GM12878 (cell line): Measurements from ENCODE around the gene TFB1M. TPM values are rescaled to one million over a fixed set of nuclear protein-coding genes. Genes with fewer than 3 reads are reported as not detected.
A peak's percentile ranks its signal among the peaks of the same experiment; 100 is the strongest.

Experiments used
- ATAC-seq: fragments of 200-7000 bp; cut with Tn5 transposase; 3 replicates; pipeline ENCODE4 v1.9.1; 2020; ENCODE audit warnings: mild to moderate bottlenecking, moderate library complexity
- BruUV-seq: library from RNA; stranded (reverse); fragments of 400-500 nt; replicated peaks from 2 replicates; lab custom pipeline; 2021; lab: Mats Ljungman, UMichigan
- CTCF ChIA-PET: fragments of 300-600 bp; sonication (Branson Sonifier 250); formaldehyde crosslinking; extraction: SDS; loops from one replicate; lab custom pipeline; 2021; ENCODE audit warnings: inconsistent platforms; lab: Yijun Ruan, JAX
- POLR2A ChIA-PET: fragments of 350-600 bp; formaldehyde crosslinking; extraction: SDS; loops from one replicate; lab custom pipeline; 2021; ENCODE audit warnings: inconsistent platforms; lab: Charles Lee
- RAD21 ChIA-PET: fragments of 300-600 bp; sonication (Branson Sonifier 250); formaldehyde crosslinking; loops from one replicate; lab custom pipeline; 2023; ENCODE audit warnings: antibody characterized with exemption; ENCODE audit not compliant: unreplicated experiment; lab: Charles Lee
- SMC1A ChIA-PET: fragments of 300-600 bp; sonication (Branson Sonifier 250); formaldehyde crosslinking; loops from one replicate; lab custom pipeline; 2023; ENCODE audit not compliant: unreplicated experiment, uncharacterized antibody; lab: Charles Lee
- DNase-seq: peaks from one replicate; pipeline ENCODE4 v3.0.0-alpha.2; 2011; ENCODE audit warnings: low read depth, low spot score
- FAIRE-seq: peaks from 3 replicates; lab custom pipeline; 2011; peaks lifted over from hg19 to GRCh38; lab: Jason Lieb, UNC
- H2AFZ ChIP-seq: 2 replicates; pipeline ENCODE4 v1.6.0; 2011; ENCODE audit warnings: low read depth, low read length, control low read depth; ENCODE audit not compliant: control insufficient read depth
- H3K27ac ChIP-seq: 2 replicates; pipeline ENCODE4 v1.5.1; 2011; ENCODE audit warnings: control low read depth; ENCODE audit not compliant: control insufficient read depth, insufficient read depth
- H3K27me3 ChIP-seq, 2 experiments: replicated peaks in 1 of 2; 2 replicates each; pipeline versions ENCODE4 v1.6.0 to v1.6.1; 2011; ENCODE audit warnings: low read length in 1 of 2; ENCODE audit not compliant: control insufficient read depth in 2 of 2, insufficient read depth in 2 of 2
- H3K36me3 ChIP-seq, 2 experiments: 2 replicates each; pipeline ENCODE4 v1.5.1; 2011; ENCODE audit warnings: low read length in 1 of 2; ENCODE audit not compliant: control insufficient read depth in 2 of 2, insufficient read depth in 2 of 2
- H3K4me1 ChIP-seq: 2 replicates; pipeline ENCODE4 v1.6.1; 2011; ENCODE audit warnings: mild to moderate bottlenecking, low read length, moderate library complexity, mixed read lengths; ENCODE audit not compliant: control insufficient read depth, insufficient read depth
- H3K4me2 ChIP-seq: 2 replicates; pipeline ENCODE4 v1.6.0; 2011; ENCODE audit warnings: control low read depth; ENCODE audit not compliant: control insufficient read depth, insufficient read depth
- H3K4me3 ChIP-seq: fragments of 200-600 bp; sonication (generic); 2 replicates; pipeline ENCODE4 v1.5.1; 2016
- H3K79me2 ChIP-seq: 2 replicates; pipeline ENCODE4 v1.6.0; 2011; ENCODE audit warnings: low read length; ENCODE audit not compliant: control insufficient read depth, insufficient read depth
- H3K9ac ChIP-seq: 2 replicates; pipeline ENCODE4 v1.8.0; 2011; ENCODE audit warnings: low read length, control low read depth, mixed read lengths; ENCODE audit not compliant: control insufficient read depth, insufficient read depth
- H3K9me3 ChIP-seq: replicated peaks from 3 replicates; pipeline ENCODE4 v1.5.1; 2011; ENCODE audit warnings: mild to moderate bottlenecking, low read length; ENCODE audit not compliant: control insufficient read depth, insufficient read depth
- H4K20me1 ChIP-seq: 2 replicates; pipeline ENCODE4 v1.6.0; 2011; ENCODE audit not compliant: control insufficient read depth, insufficient read depth
- ATF7 ChIP-seq: fragments of 450-650 bp; IDR thresholded peaks from 2 replicates; pipeline ENCODE4 v1.6.1; 2016; ENCODE audit warnings: low read depth, mild to moderate bottlenecking
- BHLHE40 ChIP-seq, 2 experiments: fragments of 450-650 bp in 1 of 2; IDR thresholded peaks; 2 replicates each; pipeline ENCODE4 v1.6.1; 2011 to 2017; ENCODE audit warnings: low read depth in 2 of 2, borderline replicate concordance in 1 of 2, improper control_type of control experiment in 1 of 2, low read length in 1 of 2, mild to moderate bottlenecking in 1 of 2
- CTCF ChIP-seq, 3 experiments: IDR thresholded peaks in 2 of 3; conservative IDR thresholded peaks in 1 of 3; 2 replicates each; pipeline ENCODE4 v1.5.1; 2011; ENCODE audit warnings: low read depth in 3 of 3, low read length in 3 of 3, mild to moderate bottlenecking in 3 of 3, control low read depth in 2 of 3, moderate library complexity in 2 of 3, inconsistent platforms in 1 of 3, mixed read lengths in 1 of 3; ENCODE audit not compliant: control insufficient read depth in 2 of 3, insufficient read depth in 1 of 3; ENCODE audit errors: extremely low read depth in 1 of 3
- FOXM1 ChIP-seq: IDR thresholded peaks from 2 replicates; pipeline ENCODE4 v1.6.1; 2012; ENCODE audit warnings: low read depth, mild to moderate bottlenecking, inconsistent platforms, low read length, moderate library complexity
- NR2F1 ChIP-seq: fragments of 450-650 bp; conservative IDR thresholded peaks from 2 replicates; pipeline ENCODE4 v1.6.1; 2017; ENCODE audit warnings: mild to moderate bottlenecking
- RAD21 ChIP-seq: IDR thresholded peaks from 2 replicates; pipeline ENCODE4 v1.6.1; 2011; ENCODE audit warnings: mild to moderate bottlenecking, low read depth, low read length, moderate library complexity; ENCODE audit not compliant: insufficient read depth
- RAD51 ChIP-seq: fragments of 450-650 bp; IDR thresholded peaks from 2 replicates; pipeline ENCODE4 v1.6.1; 2016; ENCODE audit warnings: moderate library complexity, mild to moderate bottlenecking, inconsistent platforms
- RB1 ChIP-seq: fragments of 450-650 bp; formaldehyde crosslinking; IDR thresholded peaks from 2 replicates; pipeline ENCODE4 v1.6.1; 2017; ENCODE audit warnings: mild to moderate bottlenecking, borderline replicate concordance
- RELA ChIP-seq: fragments of 450-650 bp; IDR thresholded peaks from 2 replicates; pipeline ENCODE4 v1.8.0; 2014; ENCODE audit warnings: borderline replicate concordance; ENCODE audit not compliant: partially characterized antibody
- YY1 ChIP-seq: IDR thresholded peaks from 2 replicates; pipeline ENCODE4 v1.6.1; 2011; ENCODE audit warnings: low read depth, mild to moderate bottlenecking, low read length
- ZNF24 ChIP-seq: fragments of 450-650 bp; IDR thresholded peaks from 2 replicates; pipeline ENCODE4 v1.6.1; 2017; ENCODE audit warnings: antibody characterized with exemption, mild to moderate bottlenecking
- WGBS: methylation state at CpG from one replicate; pipeline ENCODE4 v1.1.6; 2016; ENCODE audit warnings: low lambda C conversion rate; ENCODE audit not compliant: insufficient replicate concordance, insufficient coverage; ENCODE audit errors: missing lambda C conversion rate; 5-methylcytosine and 5-hydroxymethylcytosine counted together
- in situ Hi-C: fragments of 300-500 bp; cut with MboI; formaldehyde crosslinking; loops from 9 replicates; pipeline ENCODE4 v1.14.3; 2018; ENCODE audit warnings: mixed read lengths
- intact Hi-C: fragments of 100-400 bp; cut with micrococcal nuclease; formaldehyde crosslinking; loops from one replicate; pipeline ENCODE4 v1.14.2; 2022; ENCODE audit not compliant: unreplicated experiment
- polyA plus RNA-seq, 11 experiments: library from polyadenylated mRNA; depleted of rRNA in 4 of 11; unstranded in 6 of 11; stranded (reverse) in 5 of 11; fragments of >200 nt; fragmentation: Nextera tagmentation in 4 of 11; fragmentation: Illumina TruSeq in 1 of 11; extraction: Ambion mirVana in 4 of 11; extraction: Trizol in 1 of 11; gene quantifications; 1 replicate in 1 of 11; 2 replicates in 10 of 11; pipeline versions ENCODE4 v1.2.1 to v1.2.3, GENCODE V29; 2011 to 2016; ENCODE audit warnings: inconsistent platforms in 2 of 11, missing spikeins in 2 of 11, low read depth in 1 of 11
- total RNA-seq, 4 experiments: library from RNA; depleted of rRNA in 3 of 4; stranded (reverse); fragments of >200 nt in 3 of 4; fragmentation: Illumina TruSeq in 1 of 4; extraction: Trizol in 1 of 4; gene quantifications; 2 replicates each; pipeline versions ENCODE4 v1.2.1 to v1.2.3, GENCODE V29; 2013 to 2021
- TF ChIP-seq, protein P1 (sequence below): fragments of 450-650 bp; IDR thresholded peaks from 2 replicates; pipeline ENCODE4 v1.6.1; 2017; ENCODE audit warnings: mild to moderate bottlenecking, low read depth, inconsistent platforms; ENCODE audit not compliant: poor library complexity, severe bottlenecking
- TF ChIP-seq, protein P2 (sequence below): IDR thresholded peaks from 2 replicates; pipeline ENCODE4 v1.6.1; 2011; ENCODE audit warnings: low read depth, mild to moderate bottlenecking, low read length, moderate library complexity, borderline replicate concordance; ENCODE audit errors: extremely low read depth
- TF ChIP-seq, protein P3 (sequence below): IDR thresholded peaks from 2 replicates; pipeline ENCODE4 v1.6.1; 2011; ENCODE audit warnings: borderline replicate concordance, low read depth, mild to moderate bottlenecking, moderate library complexity, mixed read lengths, low read length; ENCODE audit not compliant: insufficient read depth; ENCODE audit errors: extremely low read length

TFB1M gene
- total and polyA plus RNA-seq, 10 of the 15 experiments (the other 5 are each of a cell fraction or from before 2014, with no cell fraction given): 29.9 to 117 (median 41.3) TPM

GRCh38 chr6:155248008-155249001 lies 66.0 kb downstream of the TFB1M start:
- Histone ChIP-seq H3K27ac (no peak overlapping the region), H4K20me1 (no peaks in the 10 kb centered on the region), H3K36me3 (peaks cover 11 to 12% of the 10 kb centered on the region in 2 experiments), H2AFZ (no peak overlapping the region), H3K4me2 (no peak overlapping the region), H3K79me2 (no peaks in the 10 kb centered on the region), H3K27me3 (no peaks in the 10 kb centered on the region), H3K4me1 (peaks cover 4% of the 10 kb centered on the region; the same call in 1 of the 2 replicates), H3K9ac (no peak overlapping the region), H3K9me3 (no peaks in the 10 kb centered on the region), H3K4me3 (no peak overlapping the region)
- RAD21 ChIA-PET: interaction anchor here (0.7 to 10.1 kb wide), 21 partner anchors 11 to 574 kb away, joined by 3 to 178 read pairs (median 5); no protein-coding TSS in a partner anchor
- intact Hi-C loops: loop anchor here (1.0 to 10.0 kb wide), 4 partner anchors 71 to 571 kb away; no protein-coding TSS in a partner anchor
- DNase-seq (peak; percentile 36), ATAC-seq (peak; percentile 88), FAIRE-seq (peak; percentile 66)
- 57% methylated on average over 30 of the region's 30 CpGs for WGBS
- SMC1A ChIA-PET: interaction anchor here (0.6 to 11.0 kb wide), 34 partner anchors 8 to 575 kb away, joined by 3 to 224 read pairs (median 5); partner anchors contain the start of genes CLDN20 and TFB1M
- in situ Hi-C loops: no loop called here
- CTCF ChIA-PET: interaction anchor here (0.7 to 8.5 kb wide), 32 partner anchors 9 to 574 kb away, joined by 3 to 228 read pairs (median 4); partner anchors contain the start of gene CLDN20
- BruUV-seq: no TSS peak
- POLR2A ChIA-PET: interaction anchor here (0.5 to 1.4 kb wide), 3 partner anchors 63 to 192 kb away, joined by 3 to 8 read pairs (median 6); no protein-coding TSS in a partner anchor
- TF ChIP-seq, protein P1, sequence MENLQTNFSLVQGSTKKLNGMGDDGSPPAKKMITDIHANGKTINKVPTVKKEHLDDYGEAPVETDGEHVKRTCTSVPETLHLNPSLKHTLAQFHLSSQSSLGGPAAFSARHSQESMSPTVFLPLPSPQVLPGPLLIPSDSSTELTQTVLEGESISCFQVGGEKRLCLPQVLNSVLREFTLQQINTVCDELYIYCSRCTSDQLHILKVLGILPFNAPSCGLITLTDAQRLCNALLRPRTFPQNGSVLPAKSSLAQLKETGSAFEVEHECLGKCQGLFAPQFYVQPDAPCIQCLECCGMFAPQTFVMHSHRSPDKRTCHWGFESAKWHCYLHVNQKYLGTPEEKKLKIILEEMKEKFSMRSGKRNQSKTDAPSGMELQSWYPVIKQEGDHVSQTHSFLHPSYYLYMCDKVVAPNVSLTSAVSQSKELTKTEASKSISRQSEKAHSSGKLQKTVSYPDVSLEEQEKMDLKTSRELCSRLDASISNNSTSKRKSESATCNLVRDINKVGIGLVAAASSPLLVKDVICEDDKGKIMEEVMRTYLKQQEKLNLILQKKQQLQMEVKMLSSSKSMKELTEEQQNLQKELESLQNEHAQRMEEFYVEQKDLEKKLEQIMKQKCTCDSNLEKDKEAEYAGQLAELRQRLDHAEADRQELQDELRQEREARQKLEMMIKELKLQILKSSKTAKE: peak; percentile 21
- TF ChIP-seq ZNF24: no peak
- TF ChIP-seq, protein P2, sequence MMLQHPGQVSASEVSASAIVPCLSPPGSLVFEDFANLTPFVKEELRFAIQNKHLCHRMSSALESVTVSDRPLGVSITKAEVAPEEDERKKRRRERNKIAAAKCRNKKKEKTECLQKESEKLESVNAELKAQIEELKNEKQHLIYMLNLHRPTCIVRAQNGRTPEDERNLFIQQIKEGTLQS: 0 out of 2 replicates have a peak, but pooled peaks have one; percentile 3
- 0 out of 2 replicates have a peak, but pooled peaks have one; percentile 35 for TF ChIP-seq FOXM1
- TF ChIP-seq NR2F1: no peak
- TF ChIP-seq CTCF (IDR thresholded peaks at IDR 0.05 in 2 of 3, conservative IDR thresholded peaks at IDR 0.05 in 1 of 3; ENCODE audit: control insufficient read depth in 2 of 3, extremely low read depth in 1 of 3, insufficient read depth in 1 of 3, low read depth in 3 of 3, low read length in 3 of 3): peak; percentile 67 to 70 (median 69); a peak in 5 of 6 replicates
- no peak for TF ChIP-seq RB1
- peak in 1 of 2 experiments; percentile 46; a peak in 1 of 4 replicates for TF ChIP-seq BHLHE40 (IDR thresholded peaks at IDR 0.05; ENCODE audit: borderline replicate concordance in 1 of 2, low read depth in 2 of 2, low read length in 1 of 2)
- TF ChIP-seq RAD51: peak; percentile 77
- peak; percentile 69; the same call in 1 of the 2 replicates for TF ChIP-seq YY1
- TF ChIP-seq RELA: no peak
- TF ChIP-seq, protein P3, sequence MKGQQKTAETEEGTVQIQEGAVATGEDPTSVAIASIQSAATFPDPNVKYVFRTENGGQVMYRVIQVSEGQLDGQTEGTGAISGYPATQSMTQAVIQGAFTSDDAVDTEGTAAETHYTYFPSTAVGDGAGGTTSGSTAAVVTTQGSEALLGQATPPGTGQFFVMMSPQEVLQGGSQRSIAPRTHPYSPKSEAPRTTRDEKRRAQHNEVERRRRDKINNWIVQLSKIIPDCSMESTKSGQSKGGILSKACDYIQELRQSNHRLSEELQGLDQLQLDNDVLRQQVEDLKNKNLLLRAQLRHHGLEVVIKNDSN: peak; percentile 7
- 0 out of 2 replicates have a peak, but pooled peaks have one; percentile 31 for TF ChIP-seq ATF7
- TF ChIP-seq RAD21: peak; percentile 92
